Natural killer cell (primary cell): ENCODE data around the gene C11orf21. TPM values are rescaled to one million over a fixed set of nuclear protein-coding genes. Genes with fewer than 3 reads are reported as not detected.

ENCODE experiments used
- ATAC-seq, 3 donors: fragments of 150-1000 bp in 2 of 3; fragments of 200-7000 bp in 1 of 3; cut with Tn5 transposase; 1 replicate in 1 of 3; 2 replicates in 2 of 3; pipeline ENCODE4 v1.10.0; 2021; ENCODE audit warnings: mild to moderate bottlenecking in 2 of 3, moderate library complexity in 2 of 3
- DNase-seq, 2 donors: peaks; one replicate each; pipeline versions ENCODE4 v3.0.0 to v3.0.0-alpha.2; 2013 to 2021; ENCODE audit warnings: mixed read lengths in 1 of 2
- H3K27ac ChIP-seq: one replicate; pipeline ENCODE4 v1.5.1; 2013; ENCODE audit warnings: mild to moderate bottlenecking, low read length
- H3K27me3 ChIP-seq: one replicate; pipeline ENCODE4 v1.6.1; 2013; ENCODE audit warnings: low read length; ENCODE audit not compliant: control insufficient read depth, insufficient read depth
- H3K36me3 ChIP-seq: one replicate; pipeline ENCODE4 v1.6.1; 2013; ENCODE audit warnings: low read length; ENCODE audit not compliant: control insufficient read depth, insufficient read depth
- H3K4me1 ChIP-seq: one replicate; pipeline ENCODE4 v1.6.1; 2013; ENCODE audit warnings: low read length; ENCODE audit not compliant: control insufficient read depth, insufficient read depth
- H3K4me3 ChIP-seq: one replicate; pipeline ENCODE4 v1.5.1; 2013; ENCODE audit warnings: low read length
- H3K9me3 ChIP-seq: one replicate; pipeline ENCODE4 v1.6.1; 2013; ENCODE audit warnings: low read length; ENCODE audit not compliant: control insufficient read depth, insufficient read depth
- H3K27ac Mint-ChIP-seq, 2 donors: one replicate each; pipeline ENCODE4 v1.8.0; 2022; ENCODE audit warnings: mild to moderate bottlenecking in 2 of 2, mixed read lengths in 2 of 2, moderate library complexity in 1 of 2
- H3K27me3 Mint-ChIP-seq, 2 donors: one replicate each; pipeline ENCODE4 v1.8.0; 2022; ENCODE audit warnings: low read depth in 2 of 2, mixed read lengths in 2 of 2
- H3K36me3 Mint-ChIP-seq: one replicate; pipeline ENCODE4 v1.8.0; 2022; ENCODE audit warnings: mixed read lengths
- H3K4me1 Mint-ChIP-seq, 2 donors: one replicate each; pipeline ENCODE4 v1.8.0; 2022; ENCODE audit warnings: mixed read lengths in 2 of 2
- H3K4me3 Mint-ChIP-seq: one replicate; pipeline ENCODE4 v1.8.0; 2022; ENCODE audit warnings: mild to moderate bottlenecking, moderate library complexity, mixed read lengths
- H3K9me3 Mint-ChIP-seq, 2 donors: one replicate each; pipeline ENCODE4 v1.8.0; 2022; ENCODE audit warnings: mixed read lengths in 2 of 2
- WGBS: methylation state at CpG from one replicate; pipeline ENCODE4 v1.1.7; 2013; ENCODE audit warnings: missing lambda C conversion rate; ENCODE audit not compliant: insufficient coverage; 5-methylcytosine and 5-hydroxymethylcytosine counted together
- intact Hi-C: fragments of 100-400 bp; cut with micrococcal nuclease; formaldehyde crosslinking; loops from one replicate; pipeline ENCODE4 v1.14.2; 2022
- total RNA-seq, 4 donors: library from RNA; stranded (reverse); fragments of 120-200 nt in 1 of 4; gene quantifications; one replicate each; pipeline versions ENCODE4 v1.2.3 to v1.2.4, GENCODE V29; 2013 to 2022
- TF ChIP-seq, protein P1 (sequence below): fragments of 200-600 bp; IDR thresholded peaks from one replicate; pipeline ENCODE4 v1.8.0; 2022; ENCODE audit warnings: antibody characterized with exemption

The C11orf21 gene
- total RNA-seq, 3 donors from 2014 or later (not counting 1 experiment from before 2014, with no cell fraction given), result 227 to 325 (median 237) TPM

DNA sequence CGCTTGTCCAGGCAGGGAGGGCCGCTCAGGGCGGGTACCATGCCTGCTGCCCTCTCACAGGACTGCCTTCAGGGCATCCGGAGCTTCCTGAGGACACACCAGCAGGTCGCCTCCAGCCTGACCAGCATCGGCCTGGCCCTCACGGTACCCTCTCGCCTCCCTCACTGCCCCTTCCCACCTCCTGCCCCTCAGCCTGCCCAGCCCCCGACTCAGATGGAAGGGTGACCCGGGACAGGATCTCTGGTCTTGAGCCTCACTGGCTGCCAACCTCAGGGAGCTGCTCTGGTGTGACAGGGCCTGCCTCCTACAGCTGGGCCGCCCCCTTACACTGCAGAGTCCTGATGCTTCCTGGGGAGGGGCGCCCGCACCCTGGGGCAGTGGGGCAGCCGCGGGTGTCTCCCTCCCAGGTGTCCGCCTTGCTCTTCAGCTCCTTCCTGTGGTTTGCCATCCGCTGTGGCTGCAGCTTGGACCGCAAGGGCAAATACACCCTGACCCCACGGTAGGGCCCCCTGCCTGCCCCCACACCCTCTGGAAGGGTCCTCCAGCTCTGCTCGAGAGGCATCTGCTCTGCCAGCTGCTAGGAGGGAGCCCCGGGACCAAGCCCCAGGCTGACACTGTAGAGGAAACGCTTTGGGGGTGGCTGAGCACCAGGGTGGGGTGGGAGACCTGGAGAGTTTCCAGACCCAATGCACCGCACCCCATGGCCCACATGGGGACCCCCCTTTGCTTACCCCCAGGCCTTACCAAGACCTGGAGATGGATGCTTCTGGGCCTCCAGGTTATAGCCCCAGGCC lies 14.6 kb upstream of the C11orf21 start:
- H3K36me3 ChIP-seq, result no peaks in the 10 kb centered on the region
- DNase-seq (peak in 1 of 2 donors; percentile 15), ATAC-seq (peak in 1 of 3 donors; percentile 48)
- no peaks in the 10 kb centered on the region for H3K36me3 Mint-ChIP-seq
- H3K27me3 Mint-ChIP-seq, result no peaks in the 10 kb centered on the region
- no peaks in the 10 kb centered on the region for H3K27me3 ChIP-seq
- no peaks in the 10 kb centered on the region for H3K9me3 ChIP-seq
- H3K4me1 Mint-ChIP-seq, result peaks cover 15 to 54% of the 10 kb centered on the region in 2 donors
- H3K27ac Mint-ChIP-seq, result peak overlapping the region in 1 of 2 donors; percentile 64
- H3K4me3 Mint-ChIP-seq, result no peak overlapping the region
- H3K4me1 ChIP-seq, result peaks cover 59% of the 10 kb centered on the region
- H3K27ac ChIP-seq, result no peak overlapping the region
- 62% methylated on average over 23 of the region's 23 CpGs for WGBS
- intact Hi-C loops, result no loop called here
- TF ChIP-seq, protein P1, sequence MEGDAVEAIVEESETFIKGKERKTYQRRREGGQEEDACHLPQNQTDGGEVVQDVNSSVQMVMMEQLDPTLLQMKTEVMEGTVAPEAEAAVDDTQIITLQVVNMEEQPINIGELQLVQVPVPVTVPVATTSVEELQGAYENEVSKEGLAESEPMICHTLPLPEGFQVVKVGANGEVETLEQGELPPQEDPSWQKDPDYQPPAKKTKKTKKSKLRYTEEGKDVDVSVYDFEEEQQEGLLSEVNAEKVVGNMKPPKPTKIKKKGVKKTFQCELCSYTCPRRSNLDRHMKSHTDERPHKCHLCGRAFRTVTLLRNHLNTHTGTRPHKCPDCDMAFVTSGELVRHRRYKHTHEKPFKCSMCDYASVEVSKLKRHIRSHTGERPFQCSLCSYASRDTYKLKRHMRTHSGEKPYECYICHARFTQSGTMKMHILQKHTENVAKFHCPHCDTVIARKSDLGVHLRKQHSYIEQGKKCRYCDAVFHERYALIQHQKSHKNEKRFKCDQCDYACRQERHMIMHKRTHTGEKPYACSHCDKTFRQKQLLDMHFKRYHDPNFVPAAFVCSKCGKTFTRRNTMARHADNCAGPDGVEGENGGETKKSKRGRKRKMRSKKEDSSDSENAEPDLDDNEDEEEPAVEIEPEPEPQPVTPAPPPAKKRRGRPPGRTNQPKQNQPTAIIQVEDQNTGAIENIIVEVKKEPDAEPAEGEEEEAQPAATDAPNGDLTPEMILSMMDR, result no peak
- H3K9me3 Mint-ChIP-seq, result no peaks in the 10 kb centered on the region
- H3K4me3 ChIP-seq, result no peak overlapping the region

DNA sequence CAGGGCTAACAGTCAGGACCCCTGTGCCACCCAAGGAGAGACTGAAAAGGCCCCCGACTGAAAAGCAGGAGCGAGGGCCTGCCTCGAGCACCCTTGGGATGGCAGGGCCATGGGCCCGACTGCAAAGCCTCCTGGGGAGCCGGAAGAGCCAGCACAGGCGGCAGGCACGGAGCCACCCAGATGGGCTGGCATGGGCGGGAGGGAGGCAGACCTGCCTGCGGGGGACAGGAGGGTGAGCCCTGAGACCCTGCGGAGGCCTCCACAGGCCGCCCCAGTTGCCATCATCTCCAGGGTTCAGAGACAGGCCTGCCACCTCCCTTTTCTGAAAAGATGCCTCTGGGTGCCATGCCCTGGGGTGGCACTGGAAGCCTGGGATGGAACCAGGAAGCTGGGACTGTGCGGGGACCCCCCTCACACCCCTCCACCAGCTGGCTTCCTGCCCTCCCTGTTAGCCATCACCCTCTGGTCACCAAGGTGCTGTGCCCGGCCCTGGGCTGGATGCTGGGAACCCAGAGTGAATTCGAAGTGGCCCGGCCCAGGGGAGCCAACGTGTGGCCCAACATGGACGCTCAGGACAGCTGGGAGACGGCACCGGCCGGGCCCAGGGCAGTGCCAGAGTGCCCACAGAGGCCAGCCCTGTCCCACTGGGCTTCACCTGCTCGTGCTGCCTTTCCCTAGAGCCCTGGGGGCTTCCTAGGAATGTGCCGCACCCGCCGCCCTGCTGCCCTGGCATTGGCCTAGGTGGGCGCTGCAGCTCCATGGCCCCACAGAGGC lies 13.9 kb upstream of the C11orf21 start:
- ATAC-seq, result no peak
- H3K36me3 ChIP-seq, result no peaks in the 10 kb centered on the region
- no peaks in the 10 kb centered on the region for H3K9me3 ChIP-seq
- Mint-ChIP-seq H3K36me3 (no peaks in the 10 kb centered on the region), H3K4me3 (no peak overlapping the region), H3K27ac (no peak overlapping the region), H3K9me3 (no peaks in the 10 kb centered on the region), H3K27me3 (no peaks in the 10 kb centered on the region), H3K4me1 (peaks cover 15 to 53% of the 10 kb centered on the region in 2 donors)
- H3K27ac ChIP-seq, result no peak overlapping the region
- 91% methylated on average over 25 of the region's 25 CpGs for WGBS
- TF ChIP-seq, protein P1, result no peak
- intact Hi-C loops, result no loop called here
- DNase-seq, result peak in 1 of 2 donors; percentile 15
- no peak overlapping the region for H3K4me3 ChIP-seq
- H3K27me3 ChIP-seq, result no peaks in the 10 kb centered on the region
- H3K4me1 ChIP-seq, result peaks cover 61% of the 10 kb centered on the region

DNA sequence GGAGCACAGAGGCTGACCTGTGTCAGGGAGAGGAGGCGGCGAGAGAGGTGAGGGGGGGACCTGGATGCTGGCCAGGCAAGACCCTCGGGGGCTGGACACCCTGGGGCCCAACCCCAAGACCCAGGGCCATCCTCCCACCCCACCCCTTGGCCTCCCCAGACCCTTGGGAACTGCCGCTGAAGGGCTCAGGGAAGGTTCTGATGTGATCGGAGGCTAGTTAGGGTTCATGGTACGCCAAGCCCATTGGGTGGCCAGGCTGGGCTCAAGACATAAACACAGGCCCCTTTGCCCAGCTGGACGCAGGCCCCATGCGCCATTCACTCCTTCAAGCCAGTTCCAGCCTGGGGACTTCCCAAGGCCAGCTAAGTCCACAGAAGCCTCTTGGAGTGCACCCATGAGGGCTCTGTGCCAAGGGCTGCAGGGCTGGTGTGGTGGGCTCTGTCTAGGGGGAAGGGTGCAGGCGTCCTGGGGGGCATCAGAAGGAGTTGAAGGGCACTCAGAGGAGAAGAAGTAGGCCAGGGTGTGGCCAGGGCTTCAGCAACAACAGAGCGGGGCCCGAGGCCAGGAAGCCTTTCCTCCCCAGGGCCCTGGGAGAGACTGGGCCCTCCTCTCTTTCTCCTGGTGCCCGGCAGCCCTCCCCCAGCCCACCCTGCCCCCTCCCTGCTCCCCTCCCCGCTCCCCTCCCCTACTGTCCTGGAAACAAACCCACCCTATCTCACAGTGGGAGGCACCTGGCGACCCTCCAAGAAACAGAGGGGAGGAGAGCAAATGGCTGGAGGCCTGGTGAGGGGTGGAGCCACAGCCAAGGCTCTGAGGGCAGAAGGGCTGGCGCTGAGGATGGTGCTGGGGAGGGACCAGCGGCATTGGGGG lies 13.0 kb upstream of the C11orf21 start:
- intact Hi-C loops, result no loop called here
- ATAC-seq (no peak), DNase-seq (peak in 1 of 2 donors; percentile 13)
- Mint-ChIP-seq H3K27me3 (no peaks in the 10 kb centered on the region), H3K4me1 (peaks cover 15 to 53% of the 10 kb centered on the region in 2 donors), H3K27ac (peak overlapping the region in 1 of 2 donors; percentile 64), H3K4me3 (no peak overlapping the region), H3K9me3 (no peaks in the 10 kb centered on the region), H3K36me3 (no peaks in the 10 kb centered on the region)
- Histone ChIP-seq H3K27ac (no peak overlapping the region), H3K4me1 (peaks cover 61% of the 10 kb centered on the region), H3K4me3 (no peak overlapping the region), H3K9me3 (no peaks in the 10 kb centered on the region), H3K27me3 (no peaks in the 10 kb centered on the region), H3K36me3 (no peaks in the 10 kb centered on the region)
- 60% methylated on average over 11 of the region's 16 CpGs for WGBS
- TF ChIP-seq, protein P1, result no peak
